ENCODE measurements around the gene TMEM207.

The TMEM207 gene

DNA sequence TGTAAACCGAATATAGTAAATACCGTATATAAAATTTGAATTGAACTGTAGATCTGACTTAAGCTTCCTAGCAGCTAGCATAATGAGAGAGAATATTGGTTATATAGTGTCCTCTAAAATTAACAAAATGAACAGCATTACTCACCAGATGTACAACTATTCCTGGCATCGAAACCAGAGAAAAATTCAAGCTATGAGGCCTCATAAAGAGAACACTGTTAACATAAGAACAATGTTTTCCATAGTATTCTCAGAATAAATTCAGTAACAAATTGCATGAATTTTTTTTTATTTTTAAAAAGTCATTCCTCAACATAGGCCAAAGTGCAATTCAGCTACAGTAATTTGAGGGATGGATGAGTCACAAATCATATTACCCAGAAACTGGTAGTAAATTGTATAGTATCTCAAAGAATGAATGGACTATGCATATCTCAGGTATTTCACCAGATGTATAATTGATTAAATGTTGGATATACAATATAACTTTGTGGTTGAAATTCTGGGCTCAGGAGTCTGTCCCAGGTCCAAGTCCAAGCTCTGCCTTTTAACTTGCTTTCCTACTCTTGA lies 5.0 kb downstream of the TMEM207 start:
- DNase-seq (ENCODE audit: low read depth, low spot score): no peak

DNA sequence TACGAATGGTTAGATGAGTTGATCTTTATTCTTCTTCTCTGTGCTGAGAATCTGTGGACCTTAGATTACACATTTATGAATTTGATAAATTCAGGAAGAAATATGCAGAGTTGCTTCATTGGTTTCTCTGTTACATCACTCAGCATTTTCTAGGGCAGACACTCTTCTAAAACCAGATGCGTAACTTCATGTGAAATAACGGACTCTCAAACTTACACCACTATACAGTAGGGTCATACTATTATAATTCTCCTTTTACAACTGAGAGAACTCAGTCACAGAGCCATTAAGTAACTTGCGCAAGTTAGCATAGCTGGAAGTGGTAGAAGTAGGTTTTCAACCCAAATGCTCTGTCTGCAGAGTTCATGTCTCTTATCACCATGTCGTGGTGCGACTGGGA lies 5.7 kb downstream of the TMEM207 start:
- no peak for DNase-seq (ENCODE audit: low read depth, low spot score)

DNA sequence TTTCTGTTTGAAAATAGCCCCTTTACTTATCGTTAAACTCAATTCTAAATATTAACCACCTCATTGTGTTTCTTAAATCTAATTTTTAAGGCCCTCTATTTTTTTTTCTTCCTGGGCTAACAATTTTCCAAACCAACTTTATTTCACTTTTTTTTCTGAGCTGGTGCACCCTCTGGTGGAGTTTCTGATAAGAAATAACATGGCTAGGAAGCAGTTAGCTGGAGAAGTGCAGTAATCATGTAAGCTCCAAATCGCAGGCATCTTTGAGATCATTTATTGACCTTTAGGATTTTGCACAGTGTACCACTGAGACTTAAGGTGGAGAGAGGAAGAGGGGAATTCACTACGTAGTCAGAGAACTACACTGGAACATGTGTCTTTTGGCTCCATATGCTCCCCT lies 6.4 kb downstream of the TMEM207 start:
- DNase-seq (ENCODE audit: low read depth, low spot score): no peak

- no peak for DNase-seq (ENCODE audit: low read depth, low spot score)
Observed at GRCh38 chr3:190442240-190442639, 7.5 kb downstream of the TMEM207 start.

- no peak for DNase-seq (ENCODE audit: low read depth, low spot score)
Observed at GRCh38 chr3:190436331-190436730, 13.4 kb downstream of the TMEM207 start.

- no peak for DNase-seq (ENCODE audit: low read depth, low spot score)
Observed at GRCh38 chr3:190435618-190436017, 14.1 kb downstream of the TMEM207 start.

DNA sequence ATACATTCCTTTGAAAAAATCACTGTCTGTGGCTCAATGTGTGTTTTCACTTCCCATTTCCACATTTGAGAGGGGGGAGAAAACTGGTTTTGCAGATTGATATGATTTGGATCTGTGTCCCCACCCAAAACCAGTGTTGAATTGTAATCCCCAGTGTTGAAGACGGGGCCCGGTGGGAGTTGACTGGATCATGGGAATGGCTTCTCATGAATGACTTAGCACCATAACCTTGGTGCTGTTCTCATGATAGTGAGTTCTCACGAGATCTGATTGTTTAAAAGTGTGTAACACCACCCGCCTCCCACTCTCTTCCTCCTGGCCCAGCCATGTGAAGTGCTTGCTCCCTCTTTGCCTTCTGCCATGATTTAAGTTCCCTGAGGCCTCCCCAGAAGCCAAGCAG lies 16.1 kb downstream of the TMEM207 start:
- no peak for DNase-seq (ENCODE audit: low read depth, low spot score)

GRCh38 chr3:190432216-190432615 lies 17.5 kb downstream of the TMEM207 start:
- DNase-seq (ENCODE audit: low read depth, low spot score): no peak

GRCh38 chr3:190430906-190431305 lies 18.8 kb downstream of the TMEM207 start:
- DNase-seq (ENCODE audit: low read depth, low spot score): no peak

DNA sequence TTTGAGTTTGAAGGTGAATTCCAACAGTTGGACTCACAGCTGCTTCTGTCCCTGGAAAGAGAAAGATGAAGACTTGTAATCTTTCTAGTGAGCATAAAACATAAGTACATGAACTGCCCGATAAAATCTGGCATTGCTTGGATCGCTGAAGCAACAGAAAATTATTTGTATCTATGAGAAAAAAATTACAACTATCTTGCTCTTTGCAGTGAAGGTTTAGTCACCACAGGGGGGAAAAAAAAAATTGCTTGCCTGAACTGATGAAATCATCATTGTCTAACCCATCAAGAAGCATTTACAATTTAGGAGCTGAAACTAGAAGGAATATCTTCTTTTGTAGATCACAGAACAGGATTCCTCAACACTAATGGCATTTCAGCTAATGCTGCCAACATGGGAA lies 20.0 kb downstream of the TMEM207 start:
- DNase-seq (ENCODE audit: low read depth, low spot score): no peak

- no peak for DNase-seq (ENCODE audit: low read depth, low spot score)
Observed at GRCh38 chr3:190426806-190427507, 22.7 kb downstream of the TMEM207 start.

DNA sequence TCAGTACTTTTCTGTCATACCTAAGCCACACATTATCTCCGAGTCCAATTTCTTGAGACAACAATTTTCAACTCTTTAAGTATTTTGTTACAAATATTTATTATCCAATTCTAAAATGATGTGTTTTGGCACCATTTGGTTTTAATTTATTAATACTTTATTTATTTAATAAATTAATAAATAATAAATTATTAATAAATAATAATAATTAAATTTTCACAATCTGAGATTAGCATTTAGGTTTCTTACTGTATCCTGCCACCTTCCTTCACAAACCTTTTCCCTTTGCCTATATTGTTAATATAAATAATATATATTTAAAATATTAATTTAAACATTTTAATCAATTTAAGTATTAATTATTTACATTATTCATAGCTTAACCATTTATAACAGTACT lies 23.9 kb downstream of the TMEM207 start:
- DNase-seq (ENCODE audit: low read depth, low spot score): no peak

GRCh38 chr3:190424478-190425439 lies 24.9 kb downstream of the TMEM207 start:
- peak; percentile 35 for DNase-seq (ENCODE audit: low read depth, low spot score)

DNA sequence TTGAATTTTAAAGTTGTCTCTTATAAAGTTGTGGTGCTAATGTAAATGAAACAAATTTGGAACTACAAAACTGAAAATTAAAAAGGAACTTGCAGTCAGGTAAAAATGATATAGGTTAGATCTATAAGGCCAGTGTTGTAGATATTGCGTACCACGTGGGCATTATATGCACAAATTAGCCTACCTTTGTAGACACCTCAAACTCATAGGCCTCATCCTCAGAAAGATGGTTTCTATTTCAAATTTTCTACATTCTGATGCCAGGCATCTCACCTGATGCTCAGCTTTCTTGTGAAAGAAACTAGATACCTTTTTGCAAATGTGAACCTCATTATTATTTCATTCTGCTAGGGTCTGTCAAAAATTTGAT lies 25.6 kb downstream of the TMEM207 start:
- no peak for DNase-seq (ENCODE audit: low read depth, low spot score)

DNA sequence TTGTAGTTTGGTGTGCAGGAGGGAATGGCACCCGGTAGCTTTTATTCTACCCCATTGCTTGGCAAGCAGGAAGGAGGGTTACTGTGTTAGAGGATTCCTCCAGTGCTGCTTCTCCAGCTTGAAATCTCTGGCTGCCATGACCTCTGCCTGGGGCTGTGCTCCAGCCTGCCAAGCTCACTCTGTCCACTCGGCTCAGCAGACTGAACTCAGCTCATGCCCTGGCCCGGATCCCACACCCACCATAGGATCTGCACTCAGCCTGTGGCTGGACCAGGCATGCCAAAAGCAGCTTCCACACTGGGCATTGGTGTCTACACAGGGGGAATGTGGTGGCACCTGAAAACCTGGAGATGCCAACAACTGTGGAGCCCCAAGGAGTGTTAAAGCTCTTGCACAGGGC lies 35.4 kb downstream of the TMEM207 start:
- DNase-seq (ENCODE audit: low read depth, low spot score): no peak

DNA sequence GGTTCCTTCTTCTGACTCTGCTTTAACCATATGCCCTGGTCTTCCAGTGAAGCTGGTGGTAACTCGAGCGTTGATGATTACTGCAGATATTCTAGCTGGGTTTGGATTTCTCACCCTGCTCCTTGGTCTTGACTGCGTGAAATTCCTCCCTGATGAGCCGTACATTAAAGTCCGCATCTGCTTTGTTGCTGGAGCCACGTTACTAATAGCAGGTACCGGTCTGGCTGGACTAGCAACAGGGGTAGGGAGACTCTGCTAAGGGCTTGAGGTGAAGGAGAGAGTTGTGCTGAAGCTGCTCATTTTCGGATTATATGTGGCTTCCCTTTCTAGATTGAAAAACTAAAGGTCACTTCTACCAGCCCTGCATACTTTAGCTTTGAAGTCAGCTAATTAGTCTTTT lies 45.0 kb downstream of the TMEM207 start:
- no peak for DNase-seq (ENCODE audit: low read depth, low spot score)

- DNase-seq (ENCODE audit: low read depth, low spot score): no peak
Observed at GRCh38 chr3:190401963-190402362, 47.7 kb downstream of the TMEM207 start.

GRCh38 chr3:190399677-190400076 lies 50.0 kb downstream of the TMEM207 start:
- DNase-seq (ENCODE audit: low read depth, low spot score): no peak

GRCh38 chr3:190397889-190398288 lies 51.8 kb downstream of the TMEM207 start:
- no peak for DNase-seq (ENCODE audit: low read depth, low spot score)

DNA sequence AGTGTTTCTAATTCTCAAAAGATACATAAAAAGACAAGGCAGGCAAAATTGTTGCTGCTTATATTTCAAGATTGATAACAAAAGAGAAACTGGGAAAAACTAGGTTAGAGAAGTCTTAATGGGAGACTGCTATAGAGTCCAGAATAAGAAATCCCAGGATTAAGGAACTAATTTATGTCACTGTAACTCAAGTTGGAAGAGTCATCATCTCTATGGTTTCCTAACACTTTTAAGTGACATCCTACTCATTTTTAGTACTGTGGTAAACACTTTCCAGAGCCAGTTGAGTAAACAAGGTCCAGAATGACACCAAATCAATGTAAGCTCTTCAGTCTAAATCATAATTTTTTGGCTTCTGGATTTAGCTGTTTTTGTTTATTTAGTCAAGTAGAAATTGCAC lies 53.7 kb downstream of the TMEM207 start:
- no peak for DNase-seq (ENCODE audit: low read depth, low spot score)

DNA sequence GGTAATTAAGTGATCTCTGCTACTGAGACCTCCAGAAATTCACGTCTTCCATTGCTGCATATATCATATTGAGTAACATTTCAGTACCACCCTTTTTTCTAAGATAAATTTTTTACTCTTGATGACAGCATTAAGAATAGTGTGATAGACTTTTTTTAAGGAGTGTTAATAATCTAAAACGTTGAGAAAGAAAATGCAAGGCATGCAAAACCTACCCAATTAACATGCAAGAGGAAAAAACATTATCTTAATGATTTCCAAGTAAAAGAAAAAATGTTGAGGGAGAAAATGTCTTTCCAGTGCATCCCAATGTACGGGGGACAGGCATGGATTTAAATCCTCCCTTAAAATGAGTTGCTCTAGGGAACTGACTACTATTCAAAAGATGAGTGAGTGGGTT lies 61.0 kb downstream of the TMEM207 start:
- no peak for DNase-seq (ENCODE audit: low read depth, low spot score)

- DNase-seq (ENCODE audit: low read depth, low spot score): no peak
Observed at GRCh38 chr3:190387578-190388213, 62.0 kb downstream of the TMEM207 start, which contains the start of gene CLDN16. TSS of gene CLDN16 (plus strand) at chr3:190388163. CDS start at chr3:190388330, 167 bp downstream.
